Stimulated activated CD8-positive, alpha-beta memory T cell treated with anti-CD3 and anti-CD28 coated beads, Interleukin-4, amount 100 ng/mL, for 1 hour (primary cell): Measurements from ENCODE around the gene F2.
"Not testable (repeated sequence)": the region's sequence is repeated elsewhere in the genome, so short reads cannot be mapped to it uniquely, and the experiment has no call there.

ENCODE experiments used
- DNase-seq, 2 donors: peaks; one replicate each; pipeline ENCODE4 v3.0.0-alpha.2; 2020; ENCODE audit warnings: low read depth in 2 of 2, low spot score in 1 of 2

Gene F2

DNA sequence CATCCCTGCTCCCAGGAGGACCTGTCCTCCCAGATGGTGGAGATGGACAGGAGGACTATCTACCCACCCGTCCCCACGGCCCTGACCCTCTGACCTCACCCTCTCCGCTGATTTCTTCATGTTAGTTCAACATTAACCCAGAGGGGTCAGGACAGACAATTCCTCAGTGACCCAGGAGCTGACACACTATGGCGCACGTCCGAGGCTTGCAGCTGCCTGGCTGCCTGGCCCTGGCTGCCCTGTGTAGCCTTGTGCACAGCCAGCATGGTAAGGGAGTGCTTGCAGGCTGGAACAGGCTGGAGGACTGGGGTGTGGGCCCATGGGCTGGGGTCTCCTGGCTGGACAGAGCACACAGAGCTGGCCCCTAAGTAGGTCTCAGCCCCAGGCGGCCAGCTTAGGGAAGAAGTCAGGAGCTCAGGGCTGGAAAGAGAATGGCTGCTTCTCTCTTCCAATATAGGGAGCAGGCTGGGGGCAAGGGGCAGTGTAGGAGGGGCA lies at the start of gene F2:
TSS of gene F2 (plus strand) at position 166 of the 495 bp plus-strand sequence. CDS start at position 189, 23 bp downstream.
- DNase-seq, result no peak

DNA sequence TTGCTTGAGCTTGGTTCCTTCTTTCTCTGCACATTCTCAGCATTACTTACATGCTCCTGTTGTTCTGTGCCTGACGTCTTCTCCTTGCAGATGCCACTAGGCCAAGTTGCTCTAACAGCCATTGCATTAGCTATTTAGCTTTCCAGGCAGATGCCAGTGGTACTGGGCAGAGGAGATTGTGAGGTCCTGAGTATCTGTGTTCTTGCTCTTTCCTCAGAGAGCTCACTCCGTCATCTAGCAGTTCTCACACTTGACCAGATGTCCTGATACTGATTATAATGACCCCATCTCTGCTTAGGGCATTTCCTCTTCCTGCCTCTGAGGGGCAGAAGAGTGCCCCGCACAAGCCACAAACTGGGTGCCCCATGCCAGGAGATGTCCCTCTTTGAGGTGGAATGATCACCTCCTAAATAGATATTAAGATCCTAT lies 49.3 kb upstream of the F2 start:
- no peak for DNase-seq

DNA sequence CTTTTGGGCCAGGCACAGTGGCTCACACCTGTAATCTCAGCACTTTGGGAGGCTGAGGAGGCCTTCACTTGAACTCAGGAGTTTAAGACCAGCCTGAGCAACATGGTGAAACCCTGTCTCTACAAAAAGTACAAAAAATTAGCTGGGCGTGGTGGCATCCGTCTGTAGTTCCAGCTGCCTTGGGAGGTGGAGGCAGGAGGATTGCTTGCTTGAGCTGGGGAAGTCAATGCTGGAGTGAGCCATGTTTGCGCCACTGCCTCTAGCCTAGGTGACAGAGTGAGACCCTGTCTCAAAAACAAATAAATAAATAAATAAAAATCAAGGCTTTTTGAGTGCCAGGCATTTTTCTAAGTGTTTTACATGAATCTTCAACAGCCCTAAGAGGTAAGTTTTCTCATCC lies 48.5 kb upstream of the F2 start:
- not testable (repeated sequence) for DNase-seq

DNA sequence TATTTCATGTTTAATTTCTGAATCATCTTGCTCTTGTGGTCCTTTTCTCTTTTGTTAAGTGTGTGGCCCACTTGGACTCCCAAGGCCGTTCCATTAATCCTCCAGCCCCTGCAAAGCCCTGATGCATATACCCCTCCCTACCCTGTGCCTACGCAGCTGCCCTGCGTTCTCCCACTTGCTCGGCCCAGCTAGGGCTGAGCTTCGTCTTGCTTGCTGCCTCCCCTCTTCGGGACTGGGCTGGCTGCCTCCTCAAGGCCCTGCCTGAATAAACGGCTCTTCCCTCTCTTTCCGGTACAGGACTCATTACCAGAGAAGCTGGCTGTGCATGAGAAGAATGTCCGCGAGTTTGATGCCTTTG lies 47.1 kb upstream of the F2 start:
- DNase-seq, result no peak

DNA sequence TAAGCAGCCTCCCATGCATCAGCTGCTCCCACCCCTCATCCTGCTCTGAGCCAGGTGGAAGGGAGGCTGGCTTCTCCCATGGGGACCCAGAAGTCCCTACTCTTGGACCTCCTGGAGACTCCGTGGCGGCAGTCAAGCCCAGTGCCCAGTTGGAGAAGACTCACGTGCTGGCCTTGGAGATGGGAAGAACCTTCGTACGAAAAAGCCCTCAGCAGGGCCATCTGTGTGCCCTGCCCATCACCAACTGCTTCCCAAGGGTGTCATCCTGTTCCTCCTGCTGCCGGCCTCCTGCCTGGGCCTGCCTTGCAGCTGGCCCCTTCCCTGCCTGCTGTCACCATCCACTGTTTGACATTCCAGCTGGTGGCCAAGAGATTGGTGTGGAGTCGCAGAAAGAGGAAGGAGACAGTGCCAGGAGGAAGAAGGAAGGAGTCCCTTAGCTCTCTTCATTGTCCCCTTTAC lies 46.6 kb upstream of the F2 start:
- DNase-seq, result no peak

DNA sequence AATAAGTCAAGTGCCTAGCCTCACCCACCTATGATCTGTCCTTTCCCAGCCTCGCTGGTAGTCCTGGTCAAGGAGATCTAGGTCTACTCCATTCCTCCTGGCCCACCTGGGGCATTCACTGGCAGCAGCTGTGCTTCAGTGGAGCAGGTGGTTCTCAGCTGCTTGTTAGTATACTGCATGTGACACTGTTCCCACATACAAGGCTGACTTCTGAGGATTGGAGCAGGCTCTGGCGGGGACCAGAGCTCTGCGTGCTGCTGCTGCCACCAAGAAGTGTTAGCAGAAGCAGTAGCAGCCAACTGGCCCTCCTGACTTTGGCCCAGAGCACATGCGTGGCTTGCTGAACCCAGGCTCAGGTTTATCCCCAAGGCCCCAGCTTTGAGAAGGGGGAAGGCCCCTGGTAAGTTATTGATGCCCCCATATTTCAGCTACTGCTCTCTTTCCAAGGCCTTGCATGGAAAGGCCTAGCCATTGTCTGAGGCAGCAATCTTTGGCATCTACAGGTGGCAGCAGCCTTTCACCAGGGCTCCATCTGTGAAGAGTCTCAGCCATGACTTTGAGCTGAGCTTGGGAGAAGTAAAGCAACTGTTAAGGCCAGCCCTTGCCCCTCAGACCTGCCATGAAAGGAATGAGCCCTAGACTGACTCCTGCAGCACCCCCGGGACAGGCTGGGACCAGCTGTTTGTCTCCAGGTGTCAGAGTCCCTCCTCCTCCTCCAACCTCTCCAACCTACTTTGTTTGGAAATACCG lies 45.1 kb upstream of the F2 start:
- DNase-seq, result no peak

DNA sequence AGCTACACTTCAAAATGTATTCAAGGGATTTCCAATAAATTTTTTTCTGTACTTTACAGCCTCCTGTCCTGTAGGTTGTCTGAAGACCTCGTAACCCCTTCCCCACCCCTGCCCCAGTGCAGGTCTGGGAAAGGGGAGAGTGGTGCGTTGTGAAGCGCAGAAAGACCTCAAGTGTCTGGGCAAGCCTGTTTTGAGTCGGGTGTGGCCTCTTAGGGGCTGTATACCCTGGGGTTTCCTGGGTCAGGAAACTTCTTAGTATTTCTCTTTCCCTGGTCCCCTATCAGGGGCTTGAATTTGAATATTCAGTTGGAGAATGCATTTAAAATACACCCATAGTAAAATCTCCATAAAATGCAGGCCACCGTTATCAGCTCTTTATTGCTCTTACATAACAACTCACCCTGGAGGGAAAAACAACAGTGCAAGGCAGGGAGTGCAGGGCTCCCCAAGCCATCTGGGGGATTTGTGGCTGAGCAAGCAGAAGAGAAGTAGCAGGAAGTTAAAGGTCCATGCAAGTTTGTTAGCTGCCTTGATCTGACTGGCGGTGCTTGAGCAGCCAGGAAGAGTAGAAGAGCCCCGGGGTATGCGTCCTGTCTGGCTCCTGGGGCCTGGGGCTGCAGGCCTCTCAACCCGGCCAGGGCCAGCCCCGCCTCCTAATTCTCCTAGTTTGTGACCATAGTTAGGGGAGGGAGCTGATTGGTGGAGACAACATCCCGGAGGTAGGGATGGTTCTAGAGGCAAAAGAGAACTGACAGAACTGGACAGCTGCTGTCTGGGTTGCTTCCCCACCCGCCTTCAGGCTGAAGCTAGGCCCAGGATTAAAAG lies 44.3 kb upstream of the F2 start:
- no peak for DNase-seq

DNA sequence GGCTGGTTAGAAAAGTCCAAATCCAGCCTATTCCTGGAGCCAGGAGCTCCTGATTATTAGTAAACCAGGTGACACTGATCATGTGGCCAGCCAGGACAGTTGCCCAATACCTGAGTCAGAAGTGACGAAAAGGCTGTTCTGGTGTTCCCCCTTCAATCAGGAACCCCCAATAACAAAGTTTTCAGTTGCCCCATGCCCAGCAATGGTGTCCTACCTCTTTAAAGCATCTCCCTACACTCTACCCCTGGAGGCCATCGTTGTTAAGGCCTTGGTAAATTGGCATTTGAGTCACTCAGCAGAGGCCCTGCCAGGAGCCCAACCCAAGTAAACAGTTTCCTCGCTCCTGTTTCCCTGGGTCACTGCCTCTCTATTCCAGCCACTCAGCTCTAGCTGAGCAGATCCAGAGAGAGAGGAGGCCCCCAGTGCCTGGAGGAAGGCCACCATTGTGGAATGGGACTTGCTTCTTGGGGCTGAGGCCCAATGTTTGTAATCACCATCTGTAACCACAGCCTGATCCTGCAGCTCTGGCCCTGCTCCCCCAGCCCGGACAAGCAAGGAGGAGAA lies 43.6 kb upstream of the F2 start:
- no peak for DNase-seq

DNA sequence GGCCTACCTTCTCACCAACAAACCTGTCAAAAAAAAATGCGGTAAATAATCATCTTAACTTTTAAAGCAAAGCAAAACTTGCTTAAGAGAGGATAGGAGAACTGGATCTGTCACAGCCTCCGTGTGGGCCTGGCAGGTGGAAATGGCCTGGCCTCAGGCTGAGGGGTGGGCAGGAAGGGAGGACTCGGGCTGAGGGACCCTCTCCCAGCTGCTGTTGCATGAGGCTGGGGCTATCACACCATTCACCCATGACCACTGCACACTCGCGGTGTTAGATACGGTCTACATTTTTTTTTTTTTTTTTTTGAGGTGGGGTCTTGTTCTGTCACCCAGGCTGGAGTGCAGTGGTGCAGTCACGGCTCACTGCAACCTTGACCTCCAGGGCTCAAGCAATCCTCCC lies 43.1 kb upstream of the F2 start:
- no peak for DNase-seq

DNA sequence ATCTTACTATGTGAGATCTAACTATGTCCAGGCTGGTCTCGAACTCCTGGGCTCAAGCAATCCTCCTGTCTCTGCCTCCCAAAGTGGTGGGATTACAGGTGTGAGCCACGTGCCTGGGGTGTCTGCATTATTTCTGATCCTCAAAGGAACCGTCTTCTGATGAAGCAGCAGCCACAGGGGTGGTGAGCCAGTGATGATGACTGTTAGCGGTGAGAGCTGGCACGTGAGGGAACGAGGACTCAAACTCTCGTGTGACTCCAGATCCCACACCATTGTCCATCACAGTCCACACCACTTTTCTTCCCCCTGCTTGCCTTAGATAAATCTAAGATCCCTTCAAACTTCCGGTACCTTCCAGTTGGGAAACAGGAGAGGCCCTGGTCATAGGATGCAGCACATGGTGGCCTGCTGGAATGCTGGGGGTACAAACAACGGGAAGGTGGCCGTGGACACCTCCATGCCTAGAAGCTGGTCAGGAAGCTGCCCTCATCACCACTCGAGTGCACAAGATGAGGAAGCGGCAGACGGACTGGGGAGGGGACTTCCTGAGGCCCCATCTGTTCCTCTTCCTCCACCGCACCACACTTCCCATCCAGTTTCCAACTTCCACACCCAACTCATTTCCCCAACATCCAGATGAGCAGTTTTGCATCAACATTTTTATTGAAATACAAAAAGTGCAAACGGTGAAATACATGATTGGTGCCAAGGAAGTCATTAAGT lies 42.4 kb upstream of the F2 start:
- no peak for DNase-seq

DNA sequence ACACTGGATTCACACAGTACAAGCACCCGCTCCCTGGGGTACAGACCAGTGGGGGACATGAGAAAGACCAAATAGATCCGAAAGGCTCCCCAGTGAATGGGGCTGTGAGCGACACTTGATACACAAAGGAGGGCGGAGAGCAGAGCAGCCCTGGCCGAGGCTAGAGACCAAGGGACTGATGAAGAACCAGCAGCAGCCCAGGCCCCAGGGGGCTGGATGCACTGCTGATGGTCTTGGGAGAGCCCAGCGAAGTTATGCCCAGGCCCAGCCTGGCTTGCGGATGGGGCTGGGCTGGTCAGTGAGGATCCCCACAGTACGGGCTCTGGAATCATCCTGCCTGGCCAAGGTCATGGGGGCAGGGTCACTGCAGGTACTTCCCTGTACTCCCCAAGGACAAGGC lies 41.8 kb upstream of the F2 start:
- no peak for DNase-seq

DNA sequence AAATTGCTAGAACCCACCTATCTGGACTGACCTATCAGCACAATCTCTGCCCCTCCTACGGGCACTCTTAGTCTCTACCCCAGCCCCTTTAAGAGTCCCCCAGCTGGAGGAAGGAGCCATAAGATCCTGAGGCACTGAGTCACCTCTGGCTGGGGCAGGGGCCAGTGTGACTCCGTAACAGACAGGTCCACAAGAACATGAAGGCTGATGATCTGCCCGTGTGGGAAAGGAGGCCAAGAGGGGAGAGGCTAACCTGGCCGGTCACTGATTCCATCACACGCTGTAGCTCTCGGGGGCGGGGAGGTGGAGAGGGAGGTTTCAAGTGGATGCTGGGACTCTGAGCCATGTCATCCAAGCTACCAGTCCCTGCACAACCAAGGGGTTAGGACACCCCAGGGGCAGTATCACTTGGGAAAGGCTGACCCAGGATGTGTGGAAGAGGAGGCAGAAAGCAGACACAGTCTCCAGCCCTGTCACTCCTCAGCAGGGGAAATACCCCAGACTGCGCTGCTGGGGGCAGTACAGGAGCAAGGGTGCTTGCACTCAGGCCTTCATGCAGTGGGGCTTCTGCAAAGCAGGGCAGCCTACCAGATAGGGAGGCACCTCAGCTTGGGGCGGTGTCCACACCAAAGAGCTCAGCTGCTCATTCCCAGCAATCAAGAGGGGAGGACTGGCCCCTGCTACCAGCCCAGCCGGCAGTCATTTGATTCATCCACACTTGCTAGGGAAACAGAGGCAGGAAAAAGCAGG lies 40.8 kb upstream of the F2 start:
- DNase-seq, result no peak

DNA sequence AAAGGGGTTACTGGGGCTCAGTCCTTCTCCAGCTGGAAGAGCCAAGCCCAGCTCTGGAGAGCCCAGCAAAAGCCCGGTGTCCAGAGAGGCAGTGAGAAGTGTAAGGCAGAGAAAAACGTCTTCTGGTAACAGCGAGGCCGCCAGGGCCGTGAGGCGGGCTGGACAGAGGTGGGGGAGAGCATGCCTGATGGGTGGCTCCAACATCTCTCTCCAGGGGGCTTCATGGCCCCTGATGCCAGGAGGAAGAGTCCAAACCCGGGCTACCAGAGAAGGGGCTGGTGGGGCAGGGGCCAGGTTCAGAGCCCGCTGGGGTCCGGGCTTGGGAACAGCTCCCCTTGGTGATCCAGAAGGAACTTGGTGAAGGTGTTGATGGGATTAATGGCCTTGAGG lies 40.3 kb upstream of the F2 start:
- no peak for DNase-seq

DNA sequence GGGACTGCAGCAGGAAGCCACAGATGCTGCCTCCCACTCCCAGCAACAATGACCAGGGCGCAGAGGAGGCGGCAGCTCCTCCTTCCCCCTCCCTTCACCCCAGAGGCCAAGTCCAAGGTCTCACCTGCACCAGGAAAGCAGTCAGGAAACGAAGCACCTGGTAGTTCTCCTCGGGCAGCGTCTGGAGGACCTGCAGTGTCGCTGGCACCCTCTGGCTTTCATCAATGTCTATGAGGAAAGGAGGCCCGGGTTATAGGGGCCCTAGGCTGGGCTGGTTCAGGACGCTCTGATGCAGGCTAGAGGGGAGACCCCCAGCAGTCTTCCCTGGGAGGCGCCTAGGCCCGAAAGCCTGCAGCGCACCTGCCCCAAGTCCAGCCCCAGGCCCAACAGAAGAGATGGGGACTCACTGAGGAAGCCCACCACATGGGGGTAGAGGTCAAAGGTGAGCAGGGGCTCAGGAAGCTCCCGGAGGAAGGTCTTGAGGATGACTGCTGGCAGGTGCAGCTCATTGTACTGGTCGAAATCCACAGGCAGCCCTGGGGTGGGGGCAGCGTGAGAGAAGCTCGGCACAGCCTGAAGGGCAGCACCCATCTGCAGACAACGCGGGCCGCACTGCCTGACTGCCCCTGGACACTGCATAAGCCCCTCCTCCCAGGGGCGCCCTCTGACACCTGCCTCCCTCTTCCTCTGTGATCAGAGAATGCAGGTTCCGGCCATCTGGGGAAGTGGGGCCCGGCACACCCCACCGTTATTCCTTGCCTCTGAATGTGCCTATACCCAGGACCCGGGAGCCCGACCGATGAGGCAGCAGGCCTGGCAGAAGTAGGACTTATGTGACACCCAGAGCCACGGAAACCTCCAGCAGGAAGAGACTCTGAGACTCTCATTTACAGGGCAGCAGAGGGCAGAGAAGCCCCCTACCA lies 39.5 kb upstream of the F2 start:
- no peak for DNase-seq

DNA sequence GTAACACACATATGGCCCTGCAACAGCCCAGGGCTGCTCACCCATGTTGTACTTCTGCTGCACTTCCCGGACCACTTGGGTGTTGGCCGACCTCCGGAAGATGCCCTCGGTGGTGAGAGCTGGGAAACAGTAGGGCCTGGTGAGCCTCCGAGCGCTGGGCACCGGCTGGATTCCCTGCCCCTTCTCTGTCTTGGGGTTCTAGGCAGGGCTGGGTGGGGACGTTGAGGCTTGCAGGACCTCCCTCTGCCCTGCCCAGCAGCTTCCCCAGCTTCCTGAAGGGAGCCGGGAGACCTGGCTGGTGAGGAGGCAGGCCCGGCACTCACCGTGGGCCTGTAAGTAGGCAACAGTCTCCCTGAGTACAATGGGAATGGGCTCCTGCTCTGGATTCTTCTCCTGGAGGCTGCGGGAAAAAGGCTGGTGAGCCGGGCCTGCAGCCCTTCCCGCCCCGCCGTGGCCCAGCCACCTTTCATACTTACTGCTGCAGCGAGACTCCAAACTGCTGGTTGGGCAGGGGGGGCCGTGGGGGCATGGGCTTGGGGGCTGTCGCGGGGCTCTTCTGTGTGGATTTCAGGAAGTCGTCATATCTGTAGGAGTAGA lies 38.8 kb upstream of the F2 start:
- no peak for DNase-seq

DNA sequence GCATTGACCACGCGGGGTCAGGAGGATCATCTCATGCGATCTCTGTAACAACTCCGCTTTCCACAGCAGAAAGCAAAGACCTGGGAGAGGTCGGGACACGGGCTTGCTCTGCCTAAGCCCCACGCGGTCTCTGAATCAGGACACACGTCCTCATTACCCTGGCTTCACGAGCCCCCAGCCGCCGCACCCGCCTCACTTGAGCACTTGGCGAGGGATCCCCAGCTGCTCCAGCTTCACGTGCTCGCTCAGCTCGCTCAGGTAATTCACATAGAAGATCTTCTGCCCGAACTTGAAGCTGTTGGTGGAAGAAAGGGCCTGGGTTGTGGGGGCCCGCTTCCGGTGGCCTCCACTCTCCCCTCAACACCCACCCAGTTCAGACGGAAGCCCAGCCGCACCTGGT lies 38.2 kb upstream of the F2 start:
- DNase-seq, result no peak

DNA sequence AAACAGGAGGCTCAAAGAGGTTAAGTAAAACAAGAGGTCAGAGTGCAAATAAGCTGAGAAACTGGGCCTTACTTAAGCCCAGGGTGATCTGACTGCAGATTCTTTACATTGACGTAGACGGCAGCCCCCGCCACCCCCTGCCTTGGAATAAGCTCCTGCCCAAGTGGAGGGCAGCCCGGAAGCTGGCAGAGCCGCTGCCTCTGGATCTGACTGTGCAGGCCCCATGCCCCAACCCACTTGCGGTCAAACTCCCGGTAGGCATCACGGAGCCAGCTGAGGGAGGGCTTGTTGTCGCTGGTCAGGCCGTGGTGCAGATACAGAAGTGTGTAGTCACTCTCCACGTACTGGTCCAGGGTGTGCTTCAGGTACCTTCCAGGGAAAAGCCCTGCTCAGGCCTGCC lies 37.2 kb upstream of the F2 start:
- DNase-seq, result no peak

DNA sequence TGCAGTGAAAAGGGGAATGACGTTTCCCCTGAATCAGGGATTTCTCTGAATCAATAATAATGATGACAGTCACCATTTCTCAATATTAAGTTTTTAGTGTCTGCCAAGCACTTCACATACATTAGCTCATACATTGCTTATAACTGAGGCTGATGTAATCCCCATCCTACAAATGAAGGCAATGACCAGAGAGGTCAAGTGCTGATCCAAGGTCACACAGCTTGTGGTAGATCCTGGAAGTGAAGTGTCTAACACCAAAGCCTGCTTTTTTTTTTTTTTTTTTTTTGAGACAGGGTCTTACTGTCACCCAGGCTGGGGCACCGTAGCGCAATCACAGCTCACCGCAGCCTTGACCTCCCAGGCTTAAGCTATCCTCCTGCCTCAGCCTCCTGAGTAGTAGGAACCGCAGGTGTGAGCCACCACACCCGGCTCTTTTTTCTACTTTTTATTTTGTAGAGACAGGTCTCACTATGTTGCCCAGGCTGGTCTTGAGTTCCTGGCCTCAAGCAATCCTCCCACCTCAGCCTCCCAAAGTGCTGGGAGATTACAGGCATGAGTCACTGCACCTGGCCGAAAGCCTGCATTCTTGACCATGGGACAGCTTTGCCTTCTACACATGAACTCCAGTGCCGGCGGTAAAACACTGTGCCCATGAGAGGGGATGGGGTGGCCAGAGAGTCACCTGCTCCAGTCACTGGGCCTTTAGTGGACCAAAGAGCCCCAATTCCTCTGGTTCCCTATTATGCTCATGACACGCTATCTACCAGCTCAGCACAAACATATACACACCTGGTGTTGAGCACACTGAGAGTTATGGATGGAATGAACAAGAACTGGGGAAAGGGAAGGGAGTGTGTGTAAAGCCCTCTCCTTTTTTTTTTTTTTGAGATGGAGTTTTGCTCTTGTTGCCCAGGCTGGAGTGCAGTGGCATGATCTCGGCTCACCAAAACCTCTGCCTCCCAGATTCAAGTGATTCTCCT lies 36.0 kb upstream of the F2 start:
- DNase-seq, result no peak
